ENCODE data around the gene MRPL28.
"Not testable (repeated sequence)": the region's sequence is repeated elsewhere in the genome, so short reads cannot be mapped to it uniquely, and the experiment has no call there.

The MRPL28 gene

DNA sequence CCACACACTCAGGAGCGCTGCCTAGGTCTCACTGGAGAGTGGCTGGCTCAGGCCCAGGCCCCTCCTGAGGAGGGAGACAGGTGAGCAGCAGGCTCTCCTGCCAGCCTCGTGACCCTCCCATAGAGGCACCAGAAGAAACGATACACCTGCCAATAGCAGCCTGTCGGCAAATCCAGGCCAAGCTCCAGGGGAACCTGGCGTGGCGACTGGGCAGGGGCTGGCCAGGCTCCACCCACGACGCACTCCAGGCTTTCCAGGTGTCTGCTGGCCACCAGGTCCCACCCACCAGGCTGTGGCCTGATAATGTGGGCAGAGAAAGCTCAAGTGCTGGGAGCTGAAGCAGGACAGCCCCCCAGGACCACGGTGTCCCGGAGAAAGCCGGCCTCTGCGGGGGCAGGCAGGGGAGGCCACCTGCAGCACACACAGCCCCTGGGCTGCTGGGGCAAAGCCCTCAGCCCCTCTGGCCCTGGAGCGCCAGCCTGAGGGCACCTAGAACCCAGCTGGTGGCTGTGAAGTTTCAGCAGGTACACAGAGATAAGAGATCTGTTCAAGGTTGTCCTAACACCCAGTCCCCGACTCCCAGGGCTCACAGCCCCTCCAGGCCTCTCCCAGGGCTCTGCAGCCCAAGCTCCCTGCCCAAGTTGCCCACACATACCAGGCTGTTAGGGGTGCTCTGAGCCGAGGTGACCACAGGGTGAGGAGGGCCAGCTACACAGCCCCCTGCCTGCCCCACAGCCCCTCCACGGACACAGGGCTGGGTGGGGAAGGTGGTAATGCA is 9.0 kb upstream of the MRPL28 start:
- DNase-seq (ENCODE audit: low read depth, low spot score) = no peak
- Histone ChIP-seq H3K4me3 (ENCODE audit: low read length) (no peak overlapping the region), H3K36me3 (ENCODE audit: control insufficient read depth, insufficient read depth, low read length) (peaks cover 28% of the 10 kb centered on the region), H3K4me1 (ENCODE audit: control insufficient read depth, insufficient read depth, low read length) (peaks cover 14% of the 10 kb centered on the region), H3K27me3 (ENCODE audit: control insufficient read depth, insufficient read depth, low read length) (no peaks in the 10 kb centered on the region), H3K27ac (ENCODE audit: low read length) (no peak overlapping the region), H3K9me3 (ENCODE audit: control insufficient read depth, insufficient read depth, low read length) (no peaks in the 10 kb centered on the region)
- no CpG with 5 or more reads among the region's 16 CpGs for WGBS (ENCODE audit: insufficient coverage, insufficient read length)

DNA sequence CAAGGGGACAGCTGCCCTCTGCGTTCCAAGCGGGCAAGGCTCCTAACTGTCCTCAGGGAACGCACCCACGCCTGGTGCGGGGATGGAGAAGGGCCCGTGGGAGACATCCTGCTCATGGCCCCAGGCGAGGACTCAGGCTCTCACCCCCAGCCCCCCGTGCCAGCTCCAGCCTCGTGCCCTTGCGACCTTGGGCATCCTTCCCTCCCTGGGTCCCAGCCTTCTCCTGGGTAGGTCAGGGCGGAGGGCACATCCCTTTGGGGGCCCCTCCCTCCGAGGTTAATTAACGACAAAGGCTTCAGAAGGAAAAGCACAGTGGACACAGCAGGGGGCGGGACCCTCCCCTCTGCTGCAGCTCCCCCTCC is 8.5 kb upstream of the MRPL28 start:
- Histone ChIP-seq H3K27ac (ENCODE audit: low read length) (no peak overlapping the region), H3K4me3 (ENCODE audit: low read length) (no peak overlapping the region), H3K9me3 (ENCODE audit: control insufficient read depth, insufficient read depth, low read length) (no peaks in the 10 kb centered on the region), H3K27me3 (ENCODE audit: control insufficient read depth, insufficient read depth, low read length) (no peaks in the 10 kb centered on the region), H3K36me3 (ENCODE audit: control insufficient read depth, insufficient read depth, low read length) (peaks cover 34% of the 10 kb centered on the region), H3K4me1 (ENCODE audit: control insufficient read depth, insufficient read depth, low read length) (peaks cover 9% of the 10 kb centered on the region)
- no peak for DNase-seq (ENCODE audit: low read depth, low spot score)
- no CpG with 5 or more reads among the region's 14 CpGs for WGBS (ENCODE audit: insufficient coverage, insufficient read length)

DNA sequence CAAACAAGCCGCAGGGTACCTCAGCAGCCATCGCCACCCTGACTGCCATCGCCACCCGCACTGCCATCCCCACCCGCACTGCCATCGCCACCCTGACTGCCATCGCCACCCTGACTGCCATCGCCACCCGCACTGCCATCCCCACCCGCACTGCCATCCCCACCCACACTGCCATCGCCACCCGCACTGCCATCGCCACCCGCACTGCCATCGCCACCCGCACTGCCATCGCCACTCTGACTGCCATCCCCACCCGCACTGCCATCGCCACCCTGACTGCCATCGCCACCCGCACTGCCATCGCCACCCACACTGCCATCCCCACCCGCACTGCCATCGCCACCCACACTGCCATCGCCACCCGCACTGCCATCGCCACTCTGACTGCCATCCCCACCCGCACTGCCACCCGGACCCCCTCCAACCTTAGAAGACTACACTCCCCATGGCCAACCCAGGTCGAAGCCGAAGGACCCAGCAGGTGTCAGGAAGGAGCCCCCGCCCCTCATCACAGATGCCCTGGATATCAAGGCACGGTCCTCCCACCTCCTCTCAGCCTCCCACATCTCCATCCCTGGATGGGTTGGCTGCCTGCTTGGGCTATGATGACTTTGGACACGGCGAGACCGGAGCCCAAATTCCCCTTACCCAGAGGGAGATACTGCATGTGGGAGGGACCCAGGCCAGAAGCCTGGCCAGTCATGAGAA is 7.9 kb upstream of the MRPL28 start:
- not testable (repeated sequence) for DNase-seq (ENCODE audit: low read depth, low spot score); H3K9me3 ChIP-seq (ENCODE audit: control insufficient read depth, insufficient read depth, low read length); H3K4me1 ChIP-seq (ENCODE audit: control insufficient read depth, insufficient read depth, low read length); H3K4me3 ChIP-seq (ENCODE audit: low read length); H3K27ac ChIP-seq (ENCODE audit: low read length); H3K27me3 ChIP-seq (ENCODE audit: control insufficient read depth, insufficient read depth, low read length)
- no CpG with 5 or more reads among the region's 36 CpGs for WGBS (ENCODE audit: insufficient coverage, insufficient read length)
- H3K36me3 ChIP-seq (ENCODE audit: control insufficient read depth, insufficient read depth, low read length) = peaks cover 37% of the 10 kb centered on the region

DNA sequence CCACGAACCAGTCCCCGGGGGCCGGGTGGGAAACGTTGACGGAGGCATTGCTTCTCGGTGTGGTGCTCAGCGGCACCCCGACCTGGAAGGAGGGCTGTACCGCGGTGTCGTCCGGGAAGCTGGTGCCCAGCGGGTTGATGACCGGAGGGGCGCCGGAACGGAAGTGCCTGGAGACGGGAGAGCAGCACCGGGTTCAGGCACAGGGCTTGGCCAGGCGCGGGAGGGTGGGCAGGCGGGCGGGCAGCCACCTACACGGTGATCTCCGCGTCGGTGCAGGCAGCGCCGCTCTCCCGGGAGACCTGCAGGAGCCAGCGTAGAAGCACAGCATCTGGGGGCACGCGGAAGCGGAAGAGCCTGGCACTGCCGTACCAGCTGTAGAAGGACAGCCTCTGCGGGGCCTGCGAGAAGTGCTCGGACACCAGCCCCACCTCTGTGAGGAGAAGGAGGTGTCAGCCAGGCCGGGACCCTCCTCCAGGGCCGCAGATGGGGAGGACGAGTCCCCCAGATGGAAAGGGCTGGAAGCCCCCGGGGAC is 7.1 kb upstream of the MRPL28 start:
- WGBS (ENCODE audit: insufficient coverage, insufficient read length) = no CpG with 5 or more reads among the region's 42 CpGs
- Histone ChIP-seq H3K9me3 (ENCODE audit: control insufficient read depth, insufficient read depth, low read length) (no peaks in the 10 kb centered on the region), H3K27ac (ENCODE audit: low read length) (no peak overlapping the region), H3K4me3 (ENCODE audit: low read length) (no peak overlapping the region), H3K4me1 (ENCODE audit: control insufficient read depth, insufficient read depth, low read length) (peaks cover 9% of the 10 kb centered on the region), H3K36me3 (ENCODE audit: control insufficient read depth, insufficient read depth, low read length) (peaks cover 39% of the 10 kb centered on the region), H3K27me3 (ENCODE audit: control insufficient read depth, insufficient read depth, low read length) (no peaks in the 10 kb centered on the region)
- no peak for DNase-seq (ENCODE audit: low read depth, low spot score)

GRCh38 chr16:376817-377418 is 6.6 kb upstream of the MRPL28 start:
- no peaks in the 10 kb centered on the region for H3K9me3 ChIP-seq (ENCODE audit: control insufficient read depth, insufficient read depth, low read length)
- H3K4me1 ChIP-seq (ENCODE audit: control insufficient read depth, insufficient read depth, low read length) = peaks cover 9% of the 10 kb centered on the region
- H3K4me3 ChIP-seq (ENCODE audit: low read length) = no peak overlapping the region
- no CpG with 5 or more reads among the region's 26 CpGs for WGBS (ENCODE audit: insufficient coverage, insufficient read length)
- H3K27ac ChIP-seq (ENCODE audit: low read length) = no peak overlapping the region
- no peaks in the 10 kb centered on the region for H3K27me3 ChIP-seq (ENCODE audit: control insufficient read depth, insufficient read depth, low read length)
- H3K36me3 ChIP-seq (ENCODE audit: control insufficient read depth, insufficient read depth, low read length) = peaks cover 44% of the 10 kb centered on the region
- no peak for DNase-seq (ENCODE audit: low read depth, low spot score)

DNA sequence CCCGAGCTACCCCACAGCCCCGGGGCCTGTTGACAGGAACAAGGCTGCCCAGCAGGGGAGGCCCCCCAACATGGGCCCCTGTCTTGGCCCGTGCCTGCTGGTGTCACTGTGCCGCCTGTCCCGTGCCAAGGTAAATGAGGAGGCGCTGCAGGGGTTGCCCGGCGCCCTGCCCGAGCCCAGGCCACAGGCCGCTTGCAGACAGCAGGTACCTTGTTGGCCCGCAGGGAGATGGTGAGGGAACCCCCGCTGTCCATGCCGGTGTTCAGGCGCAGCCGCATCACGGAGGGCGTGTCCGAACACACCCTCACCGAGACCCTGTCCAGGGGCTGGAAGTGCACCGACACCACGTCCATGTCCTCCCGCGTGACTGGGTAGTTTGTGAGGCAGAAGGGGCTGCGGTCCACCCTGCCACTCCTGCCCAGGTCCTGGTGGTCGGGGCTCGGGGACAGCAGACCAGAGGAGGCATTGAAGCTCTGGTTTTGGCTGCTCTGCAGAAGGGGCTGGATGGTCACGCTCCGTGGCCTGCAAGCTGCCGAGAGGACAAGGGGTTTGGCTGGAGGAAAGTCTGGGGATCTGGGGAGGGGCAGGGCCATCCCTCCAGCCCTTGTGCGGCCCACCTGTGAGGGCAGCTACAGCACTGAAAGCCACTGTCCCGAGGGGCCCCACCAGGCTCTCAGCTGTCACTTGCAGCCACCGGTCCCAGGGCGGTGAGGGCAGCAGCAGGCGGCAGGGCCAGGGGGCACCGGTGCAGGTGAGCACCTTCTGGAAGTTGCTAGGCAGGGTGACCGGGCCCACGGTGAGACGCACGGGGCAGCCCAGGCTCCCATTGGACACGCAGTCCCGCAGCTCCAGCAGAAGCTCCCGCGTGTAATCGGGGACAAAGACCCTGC is 5.8 kb upstream of the MRPL28 start:
- no peaks in the 10 kb centered on the region for H3K27me3 ChIP-seq (ENCODE audit: control insufficient read depth, insufficient read depth, low read length)
- no peaks in the 10 kb centered on the region for H3K9me3 ChIP-seq (ENCODE audit: control insufficient read depth, insufficient read depth, low read length)
- H3K36me3 ChIP-seq (ENCODE audit: control insufficient read depth, insufficient read depth, low read length) = peaks cover 48% of the 10 kb centered on the region
- no peak overlapping the region for H3K4me3 ChIP-seq (ENCODE audit: low read length)
- DNase-seq (ENCODE audit: low read depth, low spot score) = no peak
- no peak overlapping the region for H3K27ac ChIP-seq (ENCODE audit: low read length)
- peaks cover 9% of the 10 kb centered on the region for H3K4me1 ChIP-seq (ENCODE audit: control insufficient read depth, insufficient read depth, low read length)
- no CpG with 5 or more reads among the region's 44 CpGs for WGBS (ENCODE audit: insufficient coverage, insufficient read length)

DNA sequence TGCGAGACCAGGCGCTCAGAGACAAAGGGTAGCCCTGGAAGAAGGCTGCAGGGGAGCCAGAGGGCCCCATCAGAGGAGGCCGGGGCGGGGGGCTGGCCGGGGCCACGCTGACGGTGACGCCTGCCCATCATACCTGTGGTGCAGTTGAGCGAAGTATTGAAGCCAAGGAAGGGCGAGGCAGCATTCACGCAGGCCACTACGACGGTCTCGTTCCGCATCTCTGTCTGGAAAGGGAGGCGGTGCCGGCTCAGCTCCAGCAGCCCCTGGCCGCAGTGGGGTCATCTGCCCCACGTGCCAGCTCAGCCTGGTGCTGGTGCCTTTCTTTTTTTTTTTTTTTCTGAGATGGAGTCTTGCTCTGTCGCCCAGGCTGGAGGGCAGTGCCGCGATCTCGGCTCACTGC is 4.9 kb upstream of the MRPL28 start:
- DNase-seq (ENCODE audit: low read depth, low spot score) = no peak
- WGBS (ENCODE audit: insufficient coverage, insufficient read length) = no CpG with 5 or more reads among the region's 23 CpGs
- H3K27ac ChIP-seq (ENCODE audit: low read length) = no peak overlapping the region

GRCh38 chr16:374616-374926 is 4.2 kb upstream of the MRPL28 start:
- no peak overlapping the region for H3K27ac ChIP-seq (ENCODE audit: low read length)
- DNase-seq (ENCODE audit: low read depth, low spot score) = no peak
- peaks cover 7% of the 10 kb centered on the region for H3K4me1 ChIP-seq (ENCODE audit: control insufficient read depth, insufficient read depth, low read length)
- no peaks in the 10 kb centered on the region for H3K9me3 ChIP-seq (ENCODE audit: control insufficient read depth, insufficient read depth, low read length)
- peaks cover 48% of the 10 kb centered on the region for H3K36me3 ChIP-seq (ENCODE audit: control insufficient read depth, insufficient read depth, low read length)
- H3K27me3 ChIP-seq (ENCODE audit: control insufficient read depth, insufficient read depth, low read length) = no peaks in the 10 kb centered on the region
- H3K4me3 ChIP-seq (ENCODE audit: low read length) = no peak overlapping the region
- no CpG with 5 or more reads among the region's 9 CpGs for WGBS (ENCODE audit: insufficient coverage, insufficient read length)

More for the DNA sequence above, 4.9 kb upstream of the MRPL28 start:
- Histone ChIP-seq H3K4me3 (ENCODE audit: low read length) (no peak overlapping the region), H3K4me1 (ENCODE audit: control insufficient read depth, insufficient read depth, low read length) (peaks cover 9% of the 10 kb centered on the region), H3K36me3 (ENCODE audit: control insufficient read depth, insufficient read depth, low read length) (peaks cover 48% of the 10 kb centered on the region), H3K9me3 (ENCODE audit: control insufficient read depth, insufficient read depth, low read length) (no peaks in the 10 kb centered on the region), H3K27me3 (ENCODE audit: control insufficient read depth, insufficient read depth, low read length) (no peaks in the 10 kb centered on the region)

DNA sequence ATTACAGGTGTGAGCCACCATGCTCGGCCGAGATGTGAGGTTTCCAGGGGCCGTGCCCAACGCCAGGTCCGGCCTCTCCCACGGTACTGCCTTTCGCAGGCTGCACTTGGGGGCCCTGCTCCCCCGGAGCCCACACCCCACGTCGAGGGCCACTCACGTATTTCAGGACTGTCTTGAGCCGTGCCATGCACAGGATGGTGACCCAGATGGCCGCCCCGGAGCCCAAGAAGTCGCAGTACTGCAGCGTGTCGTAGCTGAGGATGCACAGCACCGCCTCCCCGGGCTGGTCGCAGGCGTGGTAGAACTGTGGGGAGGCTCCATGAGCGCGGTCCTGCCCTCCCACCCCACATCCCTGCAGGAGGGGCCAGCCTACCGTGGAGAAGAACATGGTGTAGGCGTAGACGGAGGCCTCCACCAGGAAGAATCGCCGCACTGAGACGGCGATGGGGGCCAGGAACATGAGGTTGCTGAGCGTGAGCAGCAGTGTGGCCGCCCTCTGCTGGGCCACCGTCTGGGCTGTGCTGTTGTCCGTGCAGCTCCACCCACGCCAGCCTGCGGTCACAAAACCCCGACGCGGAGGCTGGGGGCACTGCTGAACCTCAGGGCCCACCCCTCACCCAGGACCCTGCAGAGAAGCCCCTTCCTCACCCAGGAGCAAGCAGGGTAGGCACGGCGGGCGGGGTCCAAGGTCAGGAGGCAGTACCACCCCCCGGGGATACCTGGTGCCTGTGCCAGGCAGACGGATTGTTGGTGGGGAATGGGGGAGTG is 3.7 kb upstream of the MRPL28 start:
- no peak for DNase-seq (ENCODE audit: low read depth, low spot score)

More for the DNA sequence above, 3.7 kb upstream of the MRPL28 start:
- peaks cover 3% of the 10 kb centered on the region; the same call in 1 of the 2 replicates for H3K4me1 ChIP-seq (ENCODE audit: control insufficient read depth, insufficient read depth, low read length)
- no peak overlapping the region for H3K4me3 ChIP-seq (ENCODE audit: low read length)
- H3K9me3 ChIP-seq (ENCODE audit: control insufficient read depth, insufficient read depth, low read length) = no peaks in the 10 kb centered on the region
- peaks cover 48% of the 10 kb centered on the region for H3K36me3 ChIP-seq (ENCODE audit: control insufficient read depth, insufficient read depth, low read length)
- no peaks in the 10 kb centered on the region for H3K27me3 ChIP-seq (ENCODE audit: control insufficient read depth, insufficient read depth, low read length)
- no peak overlapping the region for H3K27ac ChIP-seq (ENCODE audit: low read length)
- WGBS (ENCODE audit: insufficient coverage, insufficient read length) = no CpG with 5 or more reads among the region's 44 CpGs
